BJ (cell line): ENCODE results near the gene OTOF. TPM values are rescaled to one million over a fixed set of nuclear protein-coding genes. Genes with fewer than 3 reads are reported as not detected.

ENCODE experiments used
- CTCF ChIA-PET: fragments of 350-600 bp; formaldehyde crosslinking; extraction: SDS; loops from one replicate; lab custom pipeline; 2021; ENCODE audit warnings: antibody characterized with exemption, inconsistent platforms; lab: Yijun Ruan, JAX
- POLR2A ChIA-PET: fragments of 300-600 bp; sonication (Branson Sonifier 250); formaldehyde crosslinking; extraction: SDS; loops from one replicate; lab custom pipeline; 2021; ENCODE audit warnings: antibody characterized with exemption; lab: Charles Lee
- DNase-seq: peaks from one replicate; pipeline ENCODE4 v3.0.0-alpha.2; 2011; ENCODE audit warnings: low read depth
- H3K27me3 ChIP-seq: 2 replicates; pipeline ENCODE4 v1.6.0; 2011; ENCODE audit warnings: low read length; ENCODE audit not compliant: control insufficient read depth, insufficient read depth
- H3K36me3 ChIP-seq: 2 replicates; pipeline ENCODE4 v1.5.1; 2011; ENCODE audit warnings: low read length; ENCODE audit not compliant: control insufficient read depth, insufficient read depth
- H3K4me3 ChIP-seq: 2 replicates; pipeline ENCODE4 v1.5.1; 2011; ENCODE audit warnings: low read depth, mild to moderate bottlenecking, control low read depth, low read length
- CTCF ChIP-seq: IDR thresholded peaks from 2 replicates; pipeline ENCODE4 v1.5.1; 2011; ENCODE audit warnings: low read depth, mild to moderate bottlenecking, control low read depth, inconsistent platforms, low read length, moderate library complexity; ENCODE audit not compliant: insufficient read depth
- polyA plus RNA-seq: library from polyadenylated mRNA; depleted of rRNA; stranded (reverse); fragments of >200 nt; gene quantifications from 2 replicates; pipeline ENCODE4 v1.2.3, GENCODE V29; 2011

The OTOF gene
- polyA plus RNA-seq, 1 experiment, result 0.16 TPM

- TF ChIP-seq CTCF, result no peak
- CTCF ChIA-PET, result interaction anchor here (5.5 kb wide), 1 partner anchor 13 kb away, joined by 27 read pairs; no protein-coding TSS in a partner anchor
- peaks cover 19% of the 10 kb centered on the region for H3K27me3 ChIP-seq
- H3K4me3 ChIP-seq, result no peak overlapping the region
- H3K36me3 ChIP-seq, result no peaks in the 10 kb centered on the region
- DNase-seq, result no peak
- POLR2A ChIA-PET, result no interaction called here
Measured at GRCh38 chr2:26516781-26517180, 38.9 kb upstream of the OTOF start.

DNA sequence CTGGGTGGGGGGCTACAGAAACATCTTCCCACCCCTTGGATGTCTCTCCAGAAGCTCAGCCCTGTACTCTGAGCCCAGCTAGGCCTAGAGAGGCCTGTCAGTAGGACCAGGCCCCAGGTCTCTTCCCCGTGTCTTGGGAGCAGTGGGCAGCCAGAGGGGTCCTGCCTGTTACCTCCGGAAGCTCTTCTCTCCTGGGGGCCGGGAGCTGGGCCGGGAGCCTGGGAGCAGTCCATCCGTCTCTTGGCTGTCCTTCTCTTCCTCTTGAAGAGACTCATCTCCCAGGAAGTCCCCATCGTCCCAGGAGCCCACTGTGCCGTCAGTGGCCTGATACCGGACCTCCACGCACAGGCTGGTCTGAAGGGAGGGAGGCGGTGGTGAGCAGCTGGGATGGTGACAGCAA is 38.3 kb upstream of the OTOF start:
- POLR2A ChIA-PET, result no interaction called here
- no peak for TF ChIP-seq CTCF
- no peak for DNase-seq

DNA sequence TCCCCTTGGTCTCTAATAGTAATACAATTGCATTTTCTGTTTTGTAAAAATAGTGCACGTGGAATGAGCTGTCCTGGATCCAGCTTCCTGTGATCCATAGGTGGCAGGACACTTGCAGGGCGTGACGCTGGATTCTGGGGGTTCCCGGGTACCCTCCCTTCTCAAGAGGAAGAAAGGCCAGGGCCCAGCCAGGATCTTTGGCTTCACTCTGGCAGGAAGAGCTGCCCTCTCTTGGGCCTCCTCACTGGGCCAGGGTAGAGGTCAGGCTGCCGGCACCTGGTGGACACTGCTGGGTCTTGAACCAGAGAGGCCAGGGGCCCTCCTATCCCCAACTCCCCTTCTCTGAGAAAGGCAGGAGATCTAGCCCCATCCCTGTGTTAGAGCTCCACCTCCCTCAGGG is 37.8 kb upstream of the OTOF start:
- no peak for DNase-seq
- TF ChIP-seq CTCF, result no peak
- H3K4me3 ChIP-seq, result no peak overlapping the region
- H3K27me3 ChIP-seq, result peaks cover 18% of the 10 kb centered on the region
- H3K36me3 ChIP-seq, result no peaks in the 10 kb centered on the region
- CTCF ChIA-PET, result interaction anchor here (0.6 to 5.5 kb wide), 2 partner anchors 12 to 327 kb away, joined by 3 to 27 read pairs; no protein-coding TSS in a partner anchor
- POLR2A ChIA-PET, result no interaction called here

More for the DNA sequence above, 38.3 kb upstream of the OTOF start:
- H3K36me3 ChIP-seq, result no peaks in the 10 kb centered on the region
- no peak overlapping the region for H3K4me3 ChIP-seq
- CTCF ChIA-PET, result interaction anchor here (5.5 kb wide), 1 partner anchor 13 kb away, joined by 27 read pairs; no protein-coding TSS in a partner anchor
- peaks cover 20% of the 10 kb centered on the region for H3K27me3 ChIP-seq

DNA sequence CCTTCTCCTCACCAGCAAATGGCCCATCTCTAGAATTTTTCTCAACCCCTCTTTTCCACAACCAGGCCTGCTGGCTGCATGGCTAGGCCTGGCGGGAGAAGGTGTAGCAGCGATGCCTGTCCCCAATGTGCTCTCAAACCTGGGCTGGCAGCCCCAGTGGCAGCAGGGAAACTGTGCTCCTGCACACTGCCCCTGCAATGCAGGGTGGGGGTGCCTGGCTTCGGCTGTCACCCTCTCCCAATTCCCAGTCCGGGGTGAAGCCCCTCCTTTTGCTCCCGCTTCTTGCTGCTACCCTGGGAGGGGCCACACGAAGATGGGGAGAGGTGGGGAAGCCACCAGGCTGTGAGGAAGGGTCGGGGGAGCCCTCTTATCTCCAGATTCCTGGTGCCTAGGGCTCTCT is 36.1 kb upstream of the OTOF start:
- POLR2A ChIA-PET, result no interaction called here
- Histone ChIP-seq H3K27me3 (peaks cover 19% of the 10 kb centered on the region), H3K4me3 (no peak overlapping the region), H3K36me3 (no peaks in the 10 kb centered on the region)
- TF ChIP-seq CTCF, result no peak
- CTCF ChIA-PET, result interaction anchor here (5.5 kb wide), 1 partner anchor 11 kb away, joined by 27 read pairs; no protein-coding TSS in a partner anchor
- no peak for DNase-seq

- no peaks in the 10 kb centered on the region for H3K36me3 ChIP-seq
- no peak overlapping the region for H3K4me3 ChIP-seq
- DNase-seq, result no peak
- TF ChIP-seq CTCF, result no peak
- POLR2A ChIA-PET, result no interaction called here
- CTCF ChIA-PET, result interaction anchor here (5.5 kb wide), 1 partner anchor 10 kb away, joined by 27 read pairs; no protein-coding TSS in a partner anchor
- H3K27me3 ChIP-seq, result peaks cover 19% of the 10 kb centered on the region
Measured at GRCh38 chr2:26513261-26513660, 35.3 kb upstream of the OTOF start.
